ENCODE results near the gene DNHD1. TPM values are rescaled to one million over a fixed set of nuclear protein-coding genes. Genes with fewer than 3 reads are reported as not detected.
A peak's percentile ranks its signal among the peaks of the same experiment; 100 is the strongest.

DNHD1 gene
- total and polyA plus RNA-seq, 9 of the 15 experiments (the other 6 are each of a cell fraction or from before 2014, with no cell fraction given), result 0.82 to 9.7 (median 3.8) TPM

- TF ChIP-seq BACH1 (tag; IDR thresholded peaks at IDR 0.05) (no peak), MAX (CRISPR knock-in tag; IDR thresholded peaks at IDR 0.05) (peak; percentile 83), TARDBP (IDR thresholded peaks at IDR 0.05) (0 out of 2 replicates have a peak, but pooled peaks have one; percentile 42), HOMEZ (CRISPR knock-in tag; IDR thresholded peaks at IDR 0.05) (no peak), E2F4 (CRISPR knock-in tag; IDR thresholded peaks at IDR 0.05; ENCODE audit: low read depth) (peak; percentile 77), FOXA1 (IDR thresholded peaks at IDR 0.05; ENCODE audit: borderline replicate concordance) (no peak), ATF1 (CRISPR knock-in tag; IDR thresholded peaks at IDR 0.05) (peak; percentile 72), ATF1 (tag; IDR thresholded peaks at IDR 0.05) (peak; percentile 96), WHSC1 (IDR thresholded peaks at IDR 0.05; ENCODE audit: low read length) (no peak), AFF4 (CRISPR knock-in tag; IDR thresholded peaks at IDR 0.05) (peak; percentile 81), GTF2F1 (IDR thresholded peaks at IDR 0.05; ENCODE audit: low read depth, low read length) (no peak; the same call in 1 of the 2 replicates), HNRNPUL1 (IDR thresholded peaks at IDR 0.05; ENCODE audit: low read length) (0 out of 2 replicates have a peak, but pooled peaks have one; percentile 78), C11orf30 (IDR thresholded peaks at IDR 0.05; ENCODE audit: low read depth) (peak; percentile 22; the same call in 1 of the 2 replicates), STAT6 (CRISPR knock-in tag; IDR thresholded peaks at IDR 0.05) (0 out of 2 replicates have a peak, but pooled peaks have one; percentile 46), CSDE1 (IDR thresholded peaks at IDR 0.05) (no peak), SMARCA4 (IDR thresholded peaks at IDR 0.05) (peak; percentile 53)
These were observed 115.3 kb downstream of the DNHD1 start, which contains the start of gene TAF10 (continued) for GRCh38 chr11:6612213-6613041.
